Stromal cell of bone marrow (primary cell): Measurements from ENCODE around the gene RHCE.
"Not testable (repeated sequence)": the region's sequence is repeated elsewhere in the genome, so short reads cannot be mapped to it uniquely, and the experiment has no call there.

Experiments
- DNase-seq: peaks from one replicate; pipeline ENCODE4 v3.0.0-alpha.2; 2012; ENCODE audit warnings: low read depth

RHCE gene

GRCh38 chr1:25432749-25433388 lies 12.2 kb upstream of the RHCE start:
- DNase-seq: no peak

DNA sequence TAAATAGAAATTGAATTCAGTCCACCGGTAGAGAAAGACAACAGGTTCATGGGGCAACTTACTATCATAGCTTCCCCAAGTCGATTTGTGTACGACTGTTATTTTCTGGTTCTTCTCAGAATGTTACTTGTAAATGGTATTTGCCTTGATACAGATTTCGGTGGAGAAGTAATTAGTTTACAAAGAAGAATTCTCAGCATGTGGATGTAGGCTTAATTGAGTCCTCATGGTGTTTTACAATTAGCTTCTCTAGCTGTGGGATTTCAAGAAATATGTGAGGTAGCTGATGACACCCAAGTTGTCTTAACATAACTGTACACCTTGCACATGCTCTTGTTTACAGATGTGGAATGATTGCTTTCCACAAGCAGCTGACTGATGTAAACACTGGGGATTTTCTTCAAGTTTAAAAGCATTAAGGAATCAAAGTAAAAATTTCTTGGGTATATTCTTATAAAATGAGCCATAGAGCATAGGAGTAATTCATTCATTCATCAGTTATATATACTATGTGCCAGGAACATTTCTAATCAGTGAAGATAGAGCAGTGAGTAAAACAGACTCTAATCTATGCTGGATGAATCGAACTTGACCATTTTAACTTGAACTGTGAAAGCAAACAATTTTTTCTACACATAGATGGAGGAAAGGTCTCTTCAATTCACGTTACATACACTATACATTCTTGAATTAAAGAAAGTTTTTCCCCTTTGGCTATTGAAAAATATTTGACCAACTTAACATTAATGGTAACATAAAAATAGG lies 11.5 kb upstream of the RHCE start:
- no peak for DNase-seq

- DNase-seq: no peak
Observed at GRCh38 chr1:25430967-25431881, 10.6 kb upstream of the RHCE start.

GRCh38 chr1:25430073-25430966 lies 9.7 kb upstream of the RHCE start, which contains the start of gene MACO1:
Gene MACO1 (plus strand): TSS chr1:25430897. CDS start chr1:25431099, 202 bp downstream.
- DNase-seq: peak; percentile 94

GRCh38 chr1:25428475-25429166 lies 8.0 kb upstream of the RHCE start:
- DNase-seq: no peak

GRCh38 chr1:25427696-25428095 lies 7.1 kb upstream of the RHCE start:
- DNase-seq: no peak

GRCh38 chr1:25425098-25426085 lies 4.8 kb upstream of the RHCE start:
- no peak for DNase-seq

GRCh38 chr1:25423206-25423605 lies 2.6 kb upstream of the RHCE start:
- not testable (repeated sequence) for DNase-seq

- DNase-seq: not testable (repeated sequence)
Observed at GRCh38 chr1:25419339-25419738, 1.3 kb downstream of the RHCE start.

GRCh38 chr1:25417280-25417679 lies 3.3 kb downstream of the RHCE start:
- DNase-seq: not testable (repeated sequence)

DNA sequence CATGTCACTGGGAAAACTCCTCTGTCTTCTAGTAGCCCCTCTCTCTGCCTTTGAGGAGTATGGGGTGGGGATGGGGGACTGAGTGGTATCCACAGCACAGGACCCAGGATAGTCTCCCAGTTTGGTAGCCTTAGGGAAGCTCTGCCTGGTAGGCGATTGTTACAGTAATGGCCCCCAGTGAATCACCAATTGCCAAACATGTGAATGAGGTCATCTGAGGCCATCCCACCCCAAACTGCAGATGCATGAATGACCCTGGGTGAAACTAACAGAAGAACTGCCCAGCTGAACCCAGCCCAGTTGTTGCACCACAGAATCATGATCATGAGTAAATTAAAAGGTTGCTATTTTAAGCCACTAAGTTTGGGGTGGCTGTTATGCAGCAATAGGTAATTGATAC lies 6.0 kb downstream of the RHCE start:
- DNase-seq: not testable (repeated sequence)

DNA sequence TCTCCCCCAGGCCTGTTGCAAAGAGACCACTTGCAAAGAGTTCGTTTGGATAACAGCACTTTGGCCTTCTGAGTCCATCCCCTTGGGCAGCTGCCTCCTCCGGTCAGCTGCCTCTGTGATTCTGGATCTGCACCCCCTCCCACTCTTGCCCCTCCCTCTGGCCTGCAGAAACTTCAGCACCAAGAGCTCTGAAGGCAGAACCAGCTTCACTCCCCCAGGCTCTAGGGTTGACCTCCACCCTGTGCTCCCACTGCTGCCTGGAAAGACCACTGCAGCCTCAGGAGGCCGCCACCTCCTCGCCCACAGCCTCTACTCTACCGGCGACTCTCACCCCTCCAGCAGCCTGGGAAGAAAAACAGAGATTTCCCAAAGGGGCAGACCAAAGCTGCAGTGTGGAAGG lies 6.5 kb downstream of the RHCE start:
- DNase-seq: not testable (repeated sequence)

DNA sequence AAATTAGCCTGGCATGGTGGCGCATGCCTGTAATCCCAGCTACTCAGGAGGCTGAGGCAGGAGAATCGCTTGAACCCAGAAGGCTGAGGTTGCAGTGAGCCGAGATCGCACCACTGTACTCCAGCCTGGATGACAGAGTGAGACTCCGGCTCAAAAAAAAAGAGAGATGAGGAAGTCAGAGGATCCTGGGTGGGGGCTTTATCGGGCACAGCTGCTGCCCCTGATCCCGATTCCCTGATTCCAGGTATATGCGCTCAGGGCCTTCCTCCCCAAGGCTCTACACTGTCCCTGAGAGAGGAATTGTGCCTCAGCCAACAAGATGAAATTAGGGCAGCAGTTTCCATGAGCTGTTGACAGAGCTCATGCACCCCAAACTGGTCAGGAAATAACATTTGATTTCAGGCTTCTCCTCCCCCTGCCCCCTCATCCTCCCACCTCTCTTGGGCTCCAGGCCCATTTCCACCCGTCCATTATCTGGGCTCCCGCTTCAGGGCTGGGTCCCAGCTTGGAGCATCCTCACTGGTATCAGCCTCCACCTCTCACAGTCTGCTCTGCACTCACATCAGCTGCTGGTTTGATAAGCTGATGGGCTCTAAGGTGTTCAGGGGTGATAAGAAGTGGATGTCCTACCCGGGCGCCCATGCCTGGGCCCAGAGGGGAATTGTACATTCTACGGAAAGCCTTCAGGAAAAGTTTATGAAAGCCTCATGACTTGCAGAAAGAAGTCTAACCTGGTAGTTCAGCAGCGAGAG lies 7.6 kb downstream of the RHCE start:
- DNase-seq: not testable (repeated sequence)

- DNase-seq: not testable (repeated sequence)
Observed at GRCh38 chr1:25409641-25410427, 10.8 kb downstream of the RHCE start.

GRCh38 chr1:25405731-25406305 lies 14.8 kb downstream of the RHCE start:
- not testable (repeated sequence) for DNase-seq

DNA sequence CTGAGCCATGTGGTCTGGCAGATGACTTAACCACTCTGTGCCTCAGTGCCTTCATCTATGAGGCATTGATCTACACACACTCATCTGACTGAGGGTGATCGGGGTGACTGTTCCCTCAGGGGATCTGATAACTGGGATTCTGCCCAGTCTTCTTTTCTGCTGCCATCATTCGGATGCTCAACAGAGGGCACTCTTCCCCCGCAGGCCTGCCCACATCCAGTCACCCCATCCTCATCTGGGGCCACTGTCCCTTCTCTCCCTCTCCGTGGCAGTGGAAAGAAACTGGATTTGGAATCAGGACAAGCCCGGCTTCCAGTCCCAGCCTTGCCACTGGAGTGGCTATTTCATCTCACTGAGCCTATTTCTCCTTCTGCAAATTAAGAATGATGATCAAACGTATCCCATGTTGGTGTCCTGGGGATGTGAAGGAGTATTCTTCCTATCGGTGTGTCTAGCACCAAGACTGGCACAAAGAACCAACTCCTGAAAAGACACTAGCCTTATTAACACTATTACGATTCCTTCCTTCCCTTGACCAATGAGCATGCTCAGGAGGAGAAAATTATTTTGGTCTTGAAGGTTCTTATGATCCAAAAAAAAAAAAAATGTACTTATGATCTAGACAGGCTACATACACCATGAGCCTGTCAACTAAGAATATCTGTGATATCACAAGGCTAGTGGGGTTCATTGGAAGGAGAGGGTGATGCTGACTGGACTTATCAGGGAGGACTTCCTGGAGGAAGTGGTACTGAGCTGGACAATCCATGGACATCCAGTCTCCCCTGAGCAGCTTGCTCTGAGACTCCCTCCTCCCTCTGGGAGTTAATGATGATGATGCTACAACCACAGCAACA lies 17.4 kb downstream of the RHCE start:
- not testable (repeated sequence) for DNase-seq

- DNase-seq: not testable (repeated sequence)
Observed at GRCh38 chr1:25398079-25398478, 22.5 kb downstream of the RHCE start.
